MV-4-11 (cell line): ENCODE data around the gene ARHGEF11.

Source experiments
- DNase-seq: peaks from one replicate; lab custom pipeline; 2025; lab: John Stamatoyannopoulos, UW

Gene ARHGEF11

DNA sequence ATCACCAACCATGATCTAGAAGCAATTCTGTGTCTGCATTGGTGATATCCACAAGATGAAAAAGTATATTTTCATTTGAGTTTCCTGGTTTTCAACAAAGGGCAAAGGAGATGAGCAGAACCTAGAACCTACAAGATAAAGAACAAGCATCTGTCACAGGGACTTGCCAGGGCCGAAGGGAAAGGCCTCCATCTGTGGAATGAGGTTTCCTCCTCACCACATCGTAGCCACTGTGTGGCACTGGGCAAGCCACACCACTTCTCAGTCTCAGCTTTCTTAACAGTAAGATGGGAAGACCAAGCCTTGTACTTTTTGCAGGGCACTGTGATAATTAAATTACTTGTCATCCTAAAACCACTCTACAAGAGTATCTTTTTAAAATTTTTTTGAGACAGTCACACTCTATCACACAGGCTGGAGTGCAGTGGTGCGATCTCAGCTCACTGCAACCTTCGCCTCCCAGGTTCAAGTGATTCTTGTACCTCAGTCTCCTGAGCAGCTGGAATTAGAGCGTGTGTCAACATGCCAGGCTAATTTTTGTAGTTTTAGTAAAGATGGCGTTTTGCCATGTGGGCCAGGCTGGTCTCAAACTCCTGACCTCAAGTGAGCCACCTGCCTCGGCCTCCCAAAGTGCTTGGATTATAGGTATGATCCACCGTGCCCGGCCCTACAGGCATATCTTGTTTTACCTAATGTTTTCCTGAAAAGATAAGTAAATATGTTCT, 45.8 kb downstream of the ARHGEF11 start:
- peak; percentile 4 for DNase-seq

DNA sequence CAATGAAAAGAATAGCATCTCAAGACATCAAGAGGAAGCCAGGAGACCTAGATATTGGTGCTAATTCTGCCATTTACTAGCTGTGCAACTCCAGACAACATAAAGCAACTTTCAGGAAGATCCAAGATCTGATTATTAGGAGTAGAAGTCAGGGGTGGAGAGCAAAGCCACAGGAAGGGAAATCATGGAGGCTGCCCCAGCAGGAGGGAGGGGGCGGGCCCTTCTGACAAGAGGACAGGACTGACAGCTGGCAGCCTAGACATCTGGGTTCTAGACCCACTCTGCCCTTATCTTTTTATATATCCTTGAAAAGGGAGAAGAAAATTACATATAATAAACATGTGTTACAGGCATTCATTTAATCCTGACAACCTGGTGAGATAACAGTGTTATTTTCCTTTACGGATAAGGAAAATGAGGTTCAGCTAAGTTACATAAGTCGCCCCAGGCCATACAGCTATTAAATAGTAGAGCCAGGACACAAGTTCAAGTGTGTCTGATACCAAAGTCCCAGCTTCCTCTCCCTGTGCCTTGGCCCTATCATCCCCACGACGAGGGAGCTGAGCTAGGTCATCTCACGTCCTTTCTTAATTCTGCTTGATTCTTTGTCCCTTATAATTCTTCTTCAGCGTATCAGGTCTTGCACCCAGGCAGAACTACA, 46.6 kb downstream of the ARHGEF11 start:
- DNase-seq = no peak

DNA sequence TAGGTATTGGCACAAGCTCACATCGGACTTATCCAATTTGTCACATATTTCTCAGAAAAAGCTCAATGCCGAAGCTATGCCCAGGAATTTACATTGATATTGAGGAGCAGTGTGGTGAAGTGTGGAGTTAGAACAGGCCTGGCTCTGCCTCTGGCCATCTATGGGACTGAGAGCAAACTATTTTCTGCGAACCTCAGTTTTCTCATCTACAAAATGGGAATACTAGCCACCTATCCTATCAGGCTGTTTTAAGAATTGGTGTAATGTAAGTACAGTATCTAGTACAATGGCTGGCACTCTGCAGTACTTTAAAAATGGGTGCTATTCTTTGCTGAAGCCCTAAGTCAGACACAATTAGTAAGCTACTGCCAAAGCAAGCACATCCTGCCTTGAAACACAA, 47.2 kb downstream of the ARHGEF11 start:
- no peak for DNase-seq

DNA sequence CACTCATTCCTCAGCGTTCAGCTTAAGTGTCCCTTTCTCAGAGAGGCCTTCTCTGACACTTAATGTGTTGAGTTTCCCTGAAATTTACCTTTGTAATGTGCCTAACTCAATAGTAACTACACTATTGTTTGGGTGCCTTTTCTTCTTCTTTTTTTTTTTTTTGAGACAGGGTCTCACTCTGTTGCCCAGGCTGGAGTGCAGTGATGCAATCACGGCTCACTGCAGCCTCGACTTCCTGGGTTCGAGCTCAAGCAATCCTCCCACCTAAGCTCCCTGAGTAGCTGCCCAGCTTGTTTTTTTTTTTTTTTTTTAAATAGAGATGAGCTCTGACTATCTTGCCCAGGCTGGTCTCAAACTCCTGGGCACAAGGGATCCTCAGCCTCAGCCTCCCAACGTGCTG, 50.1 kb downstream of the ARHGEF11 start:
- DNase-seq = no peak

DNA sequence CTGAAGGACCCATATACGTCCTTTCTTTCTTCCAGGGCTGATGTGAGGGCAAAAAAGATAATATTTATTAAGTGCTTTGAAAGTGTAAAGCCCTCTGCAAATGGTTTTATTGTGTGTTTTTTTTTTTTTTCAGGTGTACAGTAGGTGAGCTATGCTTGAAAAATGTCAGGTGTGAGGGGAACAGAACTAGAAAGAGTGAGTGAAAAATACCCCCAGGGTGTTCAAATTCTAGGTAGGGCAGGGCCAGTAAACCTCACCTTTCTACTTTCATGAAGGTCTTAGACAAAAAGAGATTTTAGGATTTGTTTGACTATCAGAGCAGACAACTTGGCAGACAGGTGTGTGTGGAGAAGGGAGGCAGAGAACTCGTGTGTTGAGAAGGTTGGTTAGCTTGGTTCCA, 51.3 kb downstream of the ARHGEF11 start:
- DNase-seq = no peak

DNA sequence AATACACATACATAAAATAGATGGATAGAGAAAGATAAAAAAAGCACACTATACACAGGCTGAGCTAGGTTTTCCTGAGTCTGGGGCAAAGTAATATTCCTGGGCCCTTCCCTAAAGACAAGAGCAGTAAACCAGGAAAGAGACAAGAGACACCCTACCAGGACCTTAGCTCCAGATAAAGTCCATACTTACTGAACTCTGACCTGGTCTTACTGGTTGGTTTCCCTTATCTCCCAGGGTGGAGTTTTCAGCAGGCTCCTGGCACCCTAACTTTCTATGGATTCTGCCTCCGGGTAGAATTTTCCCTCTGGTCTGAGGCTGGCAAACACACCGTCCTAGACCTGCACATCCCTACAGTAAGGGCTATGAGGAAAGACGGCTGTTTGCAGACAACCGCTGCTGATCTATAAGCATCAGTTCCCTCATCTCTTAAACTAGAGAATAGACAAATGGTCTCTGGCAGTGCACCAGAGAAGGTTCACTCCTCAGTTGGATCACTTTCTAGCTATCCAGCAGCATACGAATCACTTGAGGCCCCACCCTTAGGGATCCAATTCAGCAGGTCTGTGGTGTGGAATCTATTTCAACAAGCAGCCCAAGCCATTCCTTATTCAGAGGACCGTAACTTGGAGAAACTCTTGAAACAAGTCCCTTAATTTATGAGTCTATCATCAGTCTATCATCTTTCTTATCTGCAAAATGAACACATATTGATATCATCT, 52.0 kb downstream of the ARHGEF11 start:
- DNase-seq = no peak

DNA sequence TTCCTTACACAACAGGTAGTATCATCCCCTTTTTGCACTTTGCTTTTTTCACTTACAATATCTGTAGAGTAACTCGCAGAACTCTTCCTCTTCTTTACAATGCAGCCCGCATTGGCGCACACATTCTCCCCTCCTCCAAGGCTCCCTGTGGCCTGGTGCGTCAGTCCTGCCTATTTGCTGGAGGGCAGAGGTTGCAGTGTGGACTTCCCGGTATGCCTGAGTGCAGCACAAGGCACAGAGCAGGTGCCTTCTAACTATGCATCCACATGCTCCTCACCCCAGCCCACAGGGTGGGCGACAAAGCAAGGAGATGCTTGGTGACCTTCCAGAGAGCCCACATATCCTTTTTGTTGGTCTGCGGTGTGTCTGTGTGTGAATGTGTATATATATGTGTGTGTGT, 53.3 kb downstream of the ARHGEF11 start:
- no peak for DNase-seq

DNA sequence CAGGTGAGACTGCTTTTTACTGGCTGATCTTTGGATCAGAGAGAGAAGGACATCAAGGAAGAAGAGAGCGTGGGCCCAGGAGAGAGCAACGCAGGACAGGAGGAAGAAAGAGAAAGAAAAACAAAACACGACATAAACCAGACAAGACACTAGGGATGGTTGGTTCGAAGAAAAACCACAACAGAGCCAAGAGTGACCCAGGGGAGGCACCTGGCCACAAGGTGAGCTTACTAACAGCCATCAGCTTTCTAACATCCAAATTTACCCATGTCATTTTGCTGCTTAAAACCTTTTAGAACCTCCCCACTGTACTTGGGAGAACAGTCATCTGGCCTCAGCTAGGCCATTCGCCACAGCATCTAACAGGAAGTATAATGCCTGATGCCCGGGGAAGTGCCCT, 57.8 kb downstream of the ARHGEF11 start:
- DNase-seq = no peak

DNA sequence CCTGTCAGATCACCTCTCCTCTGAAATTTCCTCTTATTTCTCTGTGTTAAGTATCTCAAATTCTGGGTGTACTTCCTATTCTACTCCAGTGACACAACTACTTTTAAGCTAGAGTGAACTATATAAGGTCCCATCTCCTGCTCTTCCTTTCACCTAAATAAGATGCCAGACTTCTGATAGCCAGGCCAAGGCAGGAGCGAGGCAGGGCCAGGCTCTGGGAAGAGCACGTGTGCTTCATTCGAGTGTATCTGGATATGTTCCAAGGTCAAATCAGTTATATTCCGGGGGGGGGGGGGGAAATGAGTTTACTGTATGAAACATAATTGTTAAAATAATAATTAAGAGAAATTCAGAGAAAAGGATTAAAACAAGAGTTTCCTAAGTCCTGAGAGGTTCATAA, 65.0 kb downstream of the ARHGEF11 start:
- no peak for DNase-seq

DNA sequence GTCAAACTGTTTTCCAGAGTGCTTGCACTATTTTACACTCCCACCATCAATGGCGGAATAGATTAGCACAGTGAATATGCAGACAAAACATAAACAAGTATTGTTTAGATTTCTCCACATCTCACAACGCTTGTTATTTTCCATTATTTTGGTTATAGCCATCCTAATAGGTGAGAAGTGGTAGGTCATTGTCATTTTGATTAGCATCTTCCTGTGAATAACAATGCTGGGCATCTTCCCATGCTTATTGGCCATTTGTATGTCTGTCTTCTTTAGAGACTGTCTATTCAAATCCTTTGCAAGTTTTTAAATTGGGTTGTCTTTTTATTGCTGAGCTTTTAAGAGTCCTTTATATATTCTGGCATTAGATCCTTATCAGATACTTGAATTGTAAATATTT, 70.5 kb downstream of the ARHGEF11 start:
- DNase-seq = no peak

DNA sequence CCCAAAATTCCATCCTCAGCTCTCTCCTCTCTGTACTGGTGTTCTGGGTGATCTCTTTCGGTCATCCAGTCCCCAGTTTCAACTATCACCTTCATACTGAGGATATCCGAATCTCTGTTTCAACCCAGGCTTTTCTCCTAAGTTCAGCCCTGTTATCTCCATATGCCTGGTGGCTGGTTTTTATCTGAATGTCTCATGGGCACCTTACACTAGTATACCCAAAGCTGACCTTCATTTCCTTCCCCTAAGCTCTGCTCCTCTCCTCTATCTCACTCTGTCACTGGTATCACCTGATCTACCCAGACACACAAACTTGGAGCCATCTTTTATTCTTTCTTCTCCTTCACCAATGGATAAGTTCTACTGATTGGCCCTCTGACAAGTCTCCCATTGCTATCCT, 72.1 kb downstream of the ARHGEF11 start:
- no peak for DNase-seq

DNA sequence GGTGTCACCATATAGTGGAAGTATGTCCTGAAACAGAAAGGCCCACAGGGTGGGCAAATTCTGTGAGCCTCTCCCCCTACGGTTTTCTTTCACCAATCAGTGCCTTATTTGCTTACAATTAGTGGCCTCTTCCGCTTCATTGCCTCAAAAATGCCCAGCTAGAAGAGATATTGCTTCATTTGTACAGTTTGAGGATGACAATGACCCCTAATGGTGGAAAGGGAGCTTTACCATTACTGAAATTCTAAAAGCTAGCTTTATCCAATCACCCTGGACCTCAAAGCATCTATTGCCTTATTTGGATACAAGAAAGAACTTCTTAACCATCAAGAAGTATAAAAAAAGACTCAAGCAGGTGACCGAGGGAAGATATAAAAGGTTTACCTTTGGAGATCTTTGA, 75.5 kb downstream of the ARHGEF11 start:
- DNase-seq = peak; percentile 13

DNA sequence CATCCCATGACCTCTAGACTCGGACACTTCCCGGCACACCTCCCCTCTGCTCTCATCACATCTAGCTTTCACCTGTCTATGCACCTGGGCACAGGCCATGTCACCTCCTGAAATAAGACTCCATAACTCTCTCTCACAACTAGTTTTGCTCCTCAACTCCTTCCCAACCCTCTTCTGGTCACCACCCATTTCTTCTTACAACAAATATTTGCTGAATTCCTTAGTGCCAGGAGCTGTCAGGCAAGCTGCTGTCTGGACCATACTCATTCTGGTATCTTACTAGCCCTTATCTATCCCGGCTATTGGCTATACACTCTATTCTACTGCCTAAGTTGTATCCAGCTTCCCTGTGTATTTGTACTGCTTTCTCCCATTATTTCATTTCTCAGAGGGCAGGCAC, 76.0 kb downstream of the ARHGEF11 start:
- no peak for DNase-seq

DNA sequence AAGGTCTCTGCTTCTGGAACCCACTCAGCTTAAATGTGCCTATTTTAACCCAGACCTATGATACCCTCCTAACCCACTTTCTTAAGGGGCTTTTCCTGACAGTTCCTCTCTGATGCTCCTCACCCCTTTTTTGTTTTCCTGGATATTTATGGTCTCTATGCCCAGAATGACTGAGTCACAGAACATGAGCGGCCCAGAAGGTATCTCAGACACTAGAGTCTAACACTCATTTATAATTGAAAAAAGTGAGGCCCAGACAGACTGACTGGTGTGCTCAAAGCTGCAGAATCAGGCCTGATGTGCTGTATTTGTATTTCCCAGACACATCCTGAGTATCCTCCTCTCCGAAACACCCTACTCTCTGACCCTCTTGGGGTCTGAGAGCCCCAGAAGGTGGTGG, 81.1 kb downstream of the ARHGEF11 start:
- DNase-seq = no peak

DNA sequence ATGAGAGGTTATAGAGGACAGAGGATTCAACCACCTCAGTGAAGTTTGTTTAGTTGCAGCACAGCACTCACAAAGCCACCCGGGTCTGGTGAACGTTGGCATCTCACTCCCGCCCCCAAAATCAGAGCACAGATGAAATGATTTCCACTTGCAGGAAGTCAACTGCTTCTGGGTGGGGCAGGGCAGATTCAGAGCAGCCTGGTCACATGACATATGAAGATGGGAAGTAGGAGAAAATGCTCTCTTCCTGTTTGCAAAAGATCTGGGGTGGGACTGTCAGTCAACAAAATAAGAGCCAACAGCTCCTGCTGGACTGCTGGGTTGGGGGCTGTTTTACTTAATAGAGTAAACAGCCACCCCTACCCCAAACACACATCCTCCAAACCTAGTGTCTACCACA, 81.9 kb downstream of the ARHGEF11 start:
- DNase-seq = peak; percentile 71

DNA sequence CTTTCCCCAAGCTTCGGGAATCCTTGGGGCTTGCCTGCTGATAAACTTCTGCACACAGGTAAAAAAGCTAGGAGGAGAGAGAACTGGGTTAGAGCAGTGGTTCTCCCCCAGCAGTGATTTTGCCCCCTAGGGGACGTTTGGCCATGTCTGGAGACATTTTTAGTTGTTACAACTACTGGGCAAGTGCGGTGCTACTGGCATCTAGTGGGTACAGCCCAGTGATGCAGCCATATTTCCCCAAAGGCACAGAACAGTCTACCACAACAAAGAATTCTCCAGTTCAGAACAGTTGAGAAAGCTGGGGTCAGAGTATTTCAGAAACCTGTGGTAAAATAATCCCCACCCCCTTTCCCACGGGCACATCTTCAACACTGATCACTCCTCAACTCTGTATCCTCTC, 83.8 kb downstream of the ARHGEF11 start:
- peak; percentile 44 for DNase-seq

DNA sequence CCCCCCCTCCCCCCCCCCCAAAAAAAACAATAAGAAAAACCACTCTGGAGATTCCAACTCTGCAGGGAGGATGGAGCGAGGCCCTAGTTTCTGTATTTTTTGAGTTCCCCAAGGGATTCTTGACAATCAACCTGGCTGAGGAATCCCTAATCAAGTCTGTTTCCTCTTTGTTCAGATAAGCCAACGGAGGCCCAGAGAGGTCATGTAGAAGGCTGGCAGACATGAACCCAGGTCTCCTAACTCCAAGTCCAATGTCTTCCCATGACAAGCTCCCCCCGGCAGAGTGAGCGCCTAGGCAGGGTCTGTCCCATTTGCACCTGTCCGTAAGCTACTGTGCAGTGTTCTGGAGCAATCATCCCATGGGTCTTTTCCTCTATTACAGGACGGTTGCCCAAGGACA, 85.6 kb downstream of the ARHGEF11 start:
- no peak for DNase-seq

DNA sequence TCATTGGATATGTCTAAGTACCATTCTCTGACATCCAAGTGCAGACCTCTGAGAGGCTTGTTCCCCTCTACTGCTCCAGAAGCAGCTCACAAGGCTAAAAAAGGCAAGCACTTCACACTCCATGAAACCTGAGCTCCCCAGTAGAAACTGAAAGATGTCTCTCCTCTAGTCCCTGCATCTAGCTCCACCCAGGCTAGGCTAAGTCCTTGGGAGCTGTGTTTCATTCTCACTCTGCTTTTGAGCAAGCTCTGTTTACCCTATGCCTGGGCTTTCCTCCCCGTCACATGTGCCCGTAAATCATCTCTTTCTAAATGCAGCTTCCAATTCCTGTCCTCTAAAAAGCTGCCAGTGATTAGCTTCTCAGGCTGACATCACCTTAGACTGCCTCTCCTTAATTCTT, 86.1 kb downstream of the ARHGEF11 start:
- peak; percentile 26 for DNase-seq

DNA sequence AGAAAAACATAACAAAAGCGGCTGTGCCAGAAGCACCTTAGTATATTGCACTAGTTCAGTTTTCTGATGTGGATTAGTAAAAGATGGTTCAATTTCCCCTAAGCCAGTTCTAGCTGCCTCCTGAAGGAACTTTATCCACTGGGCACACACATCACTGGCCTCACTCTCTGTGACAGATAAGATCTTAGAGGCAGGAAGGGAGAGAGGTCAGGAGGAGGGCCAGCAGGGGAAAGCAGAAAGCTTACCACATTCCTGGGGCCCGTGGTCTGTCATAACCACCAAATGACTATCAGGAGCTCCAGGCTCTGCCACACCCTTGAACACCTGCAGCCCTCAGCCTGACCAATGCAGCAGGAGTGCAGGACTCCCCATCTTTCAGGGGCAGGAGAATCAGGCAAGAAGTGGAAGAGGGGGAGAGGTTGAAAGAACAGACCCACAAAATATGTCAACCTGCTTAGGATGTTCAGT, 87.3 kb downstream of the ARHGEF11 start:
- no peak for DNase-seq

DNA sequence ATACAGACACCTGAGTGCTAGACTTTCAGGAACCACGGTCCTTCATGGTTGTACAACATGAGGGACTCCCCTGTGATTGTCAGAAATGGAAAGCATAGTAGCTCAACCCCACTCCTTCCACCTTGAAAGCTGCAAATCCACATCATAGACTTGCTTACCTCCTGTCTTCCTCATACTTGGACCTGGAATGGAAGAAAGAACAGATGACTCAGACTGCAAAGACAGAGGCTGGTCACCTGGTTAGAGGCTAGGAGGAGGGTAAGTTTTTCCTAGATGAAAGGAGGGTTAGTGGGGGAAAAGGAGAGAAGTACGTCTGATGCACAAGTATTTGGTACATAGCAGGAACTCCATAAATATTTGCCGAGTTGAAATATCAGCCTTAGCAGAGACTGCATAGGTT, 87.9 kb downstream of the ARHGEF11 start:
- no peak for DNase-seq

DNA sequence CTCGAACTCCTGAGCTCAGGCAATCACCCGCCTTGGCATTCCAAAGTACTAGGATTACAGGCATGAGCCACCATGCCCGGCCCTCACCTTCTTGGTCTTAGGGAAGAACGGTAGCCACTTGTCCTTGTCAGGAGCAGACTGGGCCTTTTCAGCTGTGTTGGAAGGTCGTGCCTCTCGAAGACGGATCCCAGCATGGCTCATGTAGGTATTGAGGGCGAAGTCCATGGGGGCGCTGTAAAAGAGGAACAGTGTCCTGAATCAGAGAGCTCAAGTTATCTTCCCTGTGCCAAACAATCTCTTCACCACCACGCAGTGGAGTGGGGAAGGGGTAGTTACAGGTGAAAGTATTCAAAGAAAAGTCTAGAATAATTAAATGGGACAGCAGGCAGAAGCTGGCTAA, 89.2 kb downstream of the ARHGEF11 start:
- DNase-seq = no peak

DNA sequence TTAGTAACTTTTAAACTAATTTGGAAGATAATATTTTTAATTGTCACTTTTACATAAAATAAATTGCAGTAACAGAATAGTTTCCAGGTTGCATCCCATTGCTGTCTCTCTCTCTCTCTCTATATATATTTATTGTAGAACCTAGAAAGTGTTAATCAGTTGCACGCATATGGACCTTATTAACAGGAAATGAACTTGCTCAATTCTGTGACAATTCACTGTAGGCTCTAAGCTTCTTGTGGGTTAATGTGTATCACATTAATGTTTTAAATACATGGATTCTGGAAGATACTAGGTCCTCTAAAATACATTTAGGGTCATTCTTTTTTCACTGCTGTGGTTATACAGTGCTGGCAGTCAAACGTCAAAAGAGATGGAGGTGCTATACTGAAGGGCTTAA, 92.0 kb downstream of the ARHGEF11 start:
- no peak for DNase-seq

DNA sequence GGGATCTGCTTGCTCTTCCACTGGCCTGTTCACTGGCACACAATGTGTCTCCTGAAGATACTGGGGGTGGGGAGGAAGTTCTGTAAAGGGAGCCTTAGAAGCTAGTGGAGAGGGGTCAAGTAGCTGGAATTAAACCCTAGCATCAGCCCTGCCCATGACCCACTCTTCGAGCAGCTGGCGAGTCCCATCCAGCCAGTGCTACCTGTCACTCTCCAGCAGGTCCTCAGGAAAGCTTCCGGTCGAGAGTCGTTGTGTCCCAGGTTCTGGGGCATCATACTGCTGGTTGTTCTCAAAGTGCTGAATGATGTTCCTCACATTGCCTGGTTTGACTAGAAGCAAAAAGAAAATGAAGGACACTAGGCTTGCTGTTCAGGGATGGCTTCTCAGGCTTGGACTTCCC, 94.2 kb downstream of the ARHGEF11 start:
- DNase-seq = no peak
